ENCODE results near the gene PACS2. TPM values are rescaled to one million over a fixed set of nuclear protein-coding genes. Genes with fewer than 3 reads are reported as not detected.
A peak's percentile ranks its signal among the peaks of the same experiment; 100 is the strongest.

The PACS2 gene
- total and polyA plus RNA-seq, 2 donors (not counting 1 experiment from before 2014, with no cell fraction given), result 65.6 to 70.7 TPM

DNA sequence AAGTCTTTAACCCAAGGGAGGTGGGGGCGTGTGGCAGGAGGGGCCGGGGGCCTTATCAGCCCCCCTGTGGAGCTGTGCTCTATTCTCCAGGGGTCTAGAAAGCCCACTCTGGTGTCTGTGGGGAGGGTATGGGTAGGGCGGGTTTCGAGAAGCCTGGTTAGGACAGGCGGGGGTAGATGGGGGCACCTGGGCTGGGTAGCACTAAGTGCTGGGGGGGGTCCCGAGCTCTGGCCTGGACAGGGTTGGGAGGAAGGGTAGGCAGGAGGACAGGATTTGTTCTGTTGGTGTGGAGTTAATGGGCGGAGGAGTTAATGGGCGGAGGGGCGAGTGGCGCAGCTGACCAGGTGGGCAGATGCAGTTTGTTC, 2.0 kb downstream of the PACS2 start:
- H3K4me1 ChIP-seq (ENCODE audit: control insufficient read depth in 2 of 2, insufficient read depth in 2 of 2, low read length in 2 of 2), result peaks cover 13 to 22% of the 10 kb centered on the region in 2 donors
- TF ChIP-seq, protein P1, sequence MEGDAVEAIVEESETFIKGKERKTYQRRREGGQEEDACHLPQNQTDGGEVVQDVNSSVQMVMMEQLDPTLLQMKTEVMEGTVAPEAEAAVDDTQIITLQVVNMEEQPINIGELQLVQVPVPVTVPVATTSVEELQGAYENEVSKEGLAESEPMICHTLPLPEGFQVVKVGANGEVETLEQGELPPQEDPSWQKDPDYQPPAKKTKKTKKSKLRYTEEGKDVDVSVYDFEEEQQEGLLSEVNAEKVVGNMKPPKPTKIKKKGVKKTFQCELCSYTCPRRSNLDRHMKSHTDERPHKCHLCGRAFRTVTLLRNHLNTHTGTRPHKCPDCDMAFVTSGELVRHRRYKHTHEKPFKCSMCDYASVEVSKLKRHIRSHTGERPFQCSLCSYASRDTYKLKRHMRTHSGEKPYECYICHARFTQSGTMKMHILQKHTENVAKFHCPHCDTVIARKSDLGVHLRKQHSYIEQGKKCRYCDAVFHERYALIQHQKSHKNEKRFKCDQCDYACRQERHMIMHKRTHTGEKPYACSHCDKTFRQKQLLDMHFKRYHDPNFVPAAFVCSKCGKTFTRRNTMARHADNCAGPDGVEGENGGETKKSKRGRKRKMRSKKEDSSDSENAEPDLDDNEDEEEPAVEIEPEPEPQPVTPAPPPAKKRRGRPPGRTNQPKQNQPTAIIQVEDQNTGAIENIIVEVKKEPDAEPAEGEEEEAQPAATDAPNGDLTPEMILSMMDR (IDR thresholded peaks at IDR 0.05), result no peak
- WGBS (ENCODE audit: insufficient coverage), result 98% methylated on average over 10 of the region's 10 CpGs
- H3K4me3 ChIP-seq (ENCODE audit: control extremely low read depth in 1 of 5, extremely low read depth in 1 of 5, insufficient read depth in 1 of 5, low read depth in 2 of 5, low read length in 4 of 5), result no peak overlapping the region
- ChIA-PET CTCF (no interaction called here), POLR2A (no interaction called here)
- Mint-ChIP-seq H3K27me3 (no peaks in the 10 kb centered on the region), H3K9me3 (ENCODE audit: insufficient read depth) (no peaks in the 10 kb centered on the region), H3K4me3 (peak overlapping the region; percentile 93), H3K4me1 (peaks cover 11% of the 10 kb centered on the region), H3K27ac (peak overlapping the region; percentile 53)
- no peak overlapping the region for H3K27ac ChIP-seq (ENCODE audit: low read length in 2 of 2)
- no peaks in the 10 kb centered on the region for H3K27me3 ChIP-seq (replicated peaks in 1 of 4; ENCODE audit: control extremely low read depth in 1 of 4, control insufficient read depth in 3 of 4, insufficient read depth in 4 of 4, low read length in 3 of 4)
- H4K20me1 ChIP-seq (ENCODE audit: control insufficient read depth, insufficient read depth, low read length, poor library complexity, severe bottlenecking), result peaks cover 19% of the 10 kb centered on the region
- peaks cover 13% of the 10 kb centered on the region for H3K79me2 ChIP-seq (ENCODE audit: control insufficient read depth, insufficient read depth, low read length)
- H3K9ac ChIP-seq (ENCODE audit: low read length), result no peak overlapping the region
- H2AFZ ChIP-seq (ENCODE audit: insufficient read depth, low read depth, low read length, poor library complexity, severe bottlenecking), result no peak overlapping the region
- H3K36me3 ChIP-seq (replicated peaks in 1 of 2; ENCODE audit: control extremely low read depth in 1 of 2, control insufficient read depth in 1 of 2, extremely low read depth in 1 of 2, insufficient read depth in 2 of 2, low read length in 1 of 2), result no peaks in the 10 kb centered on the region
- no peak for ATAC-seq (ENCODE audit: low read depth)
- no peaks in the 10 kb centered on the region for H3K9me3 ChIP-seq (ENCODE audit: control extremely low read depth in 1 of 3, control insufficient read depth in 2 of 3, insufficient read depth in 1 of 3, low read length in 2 of 3)
- DNase-seq, result no peak
- intact Hi-C loops (cut with micrococcal nuclease), result no loop called here
- no peak overlapping the region for H3K4me2 ChIP-seq (replicated peaks; ENCODE audit: low read depth, low read length, poor library complexity, severe bottlenecking)

DNA sequence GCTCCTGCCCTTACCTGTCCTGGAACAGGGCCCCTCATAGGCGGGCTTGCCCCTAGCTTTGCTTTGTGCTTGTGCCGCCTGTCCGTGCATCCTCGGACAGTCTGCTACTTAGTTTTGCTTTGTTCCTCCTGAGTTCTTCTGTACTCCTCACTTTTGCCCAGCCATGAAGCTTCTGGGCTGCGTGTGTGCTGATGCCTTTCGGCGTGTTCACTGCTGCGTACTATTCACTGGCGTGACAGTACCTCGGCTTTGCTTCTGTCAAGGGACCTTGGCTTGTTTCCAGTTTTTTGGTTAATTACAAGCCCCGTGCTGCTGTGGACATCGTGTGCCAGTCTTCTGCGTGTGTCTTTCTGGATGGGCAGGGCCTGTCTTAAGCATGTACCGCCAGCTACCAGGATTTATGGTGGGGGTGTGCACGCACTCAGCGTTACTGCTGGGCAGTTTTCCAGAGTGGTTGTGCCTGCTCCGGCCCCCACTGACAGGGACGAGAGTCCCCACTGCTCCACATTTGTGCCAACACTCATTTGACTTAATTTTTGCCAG, 2.5 kb downstream of the PACS2 start:
- no peak overlapping the region for H3K27ac ChIP-seq (ENCODE audit: low read length in 2 of 2)
- ChIA-PET POLR2A (no interaction called here), CTCF (no interaction called here)
- TF ChIP-seq EZH2 (IDR thresholded peaks at IDR 0.05; ENCODE audit: borderline replicate concordance, insufficient read depth, low read depth, low read length, poor library complexity, severe bottlenecking), result no peak
- TF ChIP-seq, protein P1 (IDR thresholded peaks at IDR 0.05), result no peak
- H2AFZ ChIP-seq (ENCODE audit: insufficient read depth, low read depth, low read length, poor library complexity, severe bottlenecking), result no peak overlapping the region
- H3K27me3 ChIP-seq (replicated peaks in 1 of 4; ENCODE audit: control extremely low read depth in 1 of 4, control insufficient read depth in 3 of 4, insufficient read depth in 4 of 4, low read length in 3 of 4), result no peaks in the 10 kb centered on the region
- H3K4me3 Mint-ChIP-seq, result peak overlapping the region; percentile 34
- H3K4me1 ChIP-seq (ENCODE audit: control insufficient read depth in 2 of 2, insufficient read depth in 2 of 2, low read length in 2 of 2), result peaks cover 13 to 22% of the 10 kb centered on the region in 2 donors
- no peaks in the 10 kb centered on the region for H3K27me3 Mint-ChIP-seq
- H4K20me1 ChIP-seq (ENCODE audit: control insufficient read depth, insufficient read depth, low read length, poor library complexity, severe bottlenecking), result peaks cover 19% of the 10 kb centered on the region
- DNase-seq (no peak), ATAC-seq (ENCODE audit: low read depth) (no peak)
- no peak overlapping the region for H3K9ac ChIP-seq (ENCODE audit: low read length)
- H3K9me3 ChIP-seq (ENCODE audit: control extremely low read depth in 1 of 3, control insufficient read depth in 2 of 3, insufficient read depth in 1 of 3, low read length in 2 of 3), result no peaks in the 10 kb centered on the region
- H3K27ac Mint-ChIP-seq, result peak overlapping the region; percentile 53
- peaks cover 17% of the 10 kb centered on the region for H3K79me2 ChIP-seq (ENCODE audit: control insufficient read depth, insufficient read depth, low read length)
- intact Hi-C loops (cut with micrococcal nuclease), result no loop called here
- H3K4me2 ChIP-seq (replicated peaks; ENCODE audit: low read depth, low read length, poor library complexity, severe bottlenecking), result no peak overlapping the region
- H3K9me3 Mint-ChIP-seq (ENCODE audit: insufficient read depth), result no peaks in the 10 kb centered on the region
- H3K4me1 Mint-ChIP-seq, result peaks cover 11% of the 10 kb centered on the region
- WGBS (ENCODE audit: insufficient coverage), result 80% methylated on average over 17 of the region's 18 CpGs
- H3K4me3 ChIP-seq (ENCODE audit: control extremely low read depth in 1 of 5, extremely low read depth in 1 of 5, insufficient read depth in 1 of 5, low read depth in 2 of 5, low read length in 4 of 5), result no peak overlapping the region
- H3K36me3 ChIP-seq (replicated peaks in 1 of 2; ENCODE audit: control extremely low read depth in 1 of 2, control insufficient read depth in 1 of 2, extremely low read depth in 1 of 2, insufficient read depth in 2 of 2, low read length in 1 of 2), result no peaks in the 10 kb centered on the region
